OCI-LY7 (cell line): ENCODE results near the gene CIAO3. TPM values are rescaled to one million over a fixed set of nuclear protein-coding genes. Genes with fewer than 3 reads are reported as not detected.

ENCODE experiments used
- BruUV-seq: library from RNA; stranded (reverse); fragments of 400-500 nt; replicated peaks from 2 replicates; lab custom pipeline; 2021; lab: Mats Ljungman, UMichigan
- CTCF ChIA-PET: fragments of 300-600 bp; sonication (Branson Sonifier 250); formaldehyde crosslinking; loops from one replicate; lab custom pipeline; 2022; ENCODE audit warnings: antibody characterized with exemption; ENCODE audit not compliant: unreplicated experiment; lab: Charles Lee
- POLR2A ChIA-PET: fragments of 300-600 bp; sonication (Branson Sonifier 250); formaldehyde crosslinking; loops from one replicate; lab custom pipeline; 2022; ENCODE audit warnings: antibody characterized with exemption; lab: Charles Lee
- DNase-seq: peaks from one replicate; pipeline ENCODE4 v3.0.0-alpha.2; 2015; ENCODE audit warnings: low spot score
- H2AFZ ChIP-seq: fragments of 200-600 bp; sonication (generic), shearing (Covaris generic); 2 replicates; pipeline ENCODE4 v1.6.1; 2014; ENCODE audit warnings: mild to moderate bottlenecking, antibody characterized with exemption, low read length, moderate library complexity
- H3K27ac ChIP-seq: fragments of 200-600 bp; sonication (generic); 2 replicates; pipeline ENCODE4 v1.5.1; 2014; ENCODE audit warnings: mixed run types, low read depth, mild to moderate bottlenecking, moderate library complexity, low read length, inconsistent platforms; ENCODE audit not compliant: poor library complexity, severe bottlenecking
- H3K36me3 ChIP-seq: fragments of 200-600 bp; sonication (generic); 2 replicates; pipeline ENCODE4 v1.6.1; 2014; ENCODE audit warnings: mild to moderate bottlenecking, antibody characterized with exemption, low read length, moderate library complexity, mixed read lengths; ENCODE audit not compliant: insufficient read depth
- H3K4me1 ChIP-seq: fragments of 200-600 bp; sonication (generic); 2 replicates; pipeline ENCODE4 v1.5.1; 2014; ENCODE audit warnings: mild to moderate bottlenecking, low read length; ENCODE audit not compliant: insufficient read depth, poor library complexity, severe bottlenecking
- H3K4me2 ChIP-seq: fragments of 200-600 bp; sonication (generic); 2 replicates; pipeline ENCODE4 v1.6.1; 2014; ENCODE audit warnings: mild to moderate bottlenecking, low read length
- H3K4me3 ChIP-seq: fragments of 200-600 bp; sonication (generic); 2 replicates; pipeline ENCODE4 v1.5.1; 2014; ENCODE audit warnings: mild to moderate bottlenecking, low read depth, low read length; ENCODE audit not compliant: poor library complexity, severe bottlenecking
- H3K79me2 ChIP-seq: fragments of 200-600 bp; sonication (generic); 2 replicates; pipeline ENCODE4 v1.6.1; 2016; ENCODE audit warnings: low read depth, mild to moderate bottlenecking, low read length, moderate library complexity, mixed read lengths; ENCODE audit not compliant: insufficient read depth
- H3K9me2 ChIP-seq: fragments of 200-600 bp; sonication (generic); 2 replicates; pipeline ENCODE4 v1.6.1; 2016; ENCODE audit warnings: mild to moderate bottlenecking, low read length, mixed read lengths; ENCODE audit not compliant: insufficient read depth
- H3K9me3 ChIP-seq: fragments of 200-600 bp; sonication (generic); 2 replicates; pipeline ENCODE4 v1.6.1; 2014; ENCODE audit warnings: mild to moderate bottlenecking, mixed run types, low read length, mixed read lengths
- H4K20me1 ChIP-seq: fragments of 200-600 bp; sonication (generic); 2 replicates; pipeline ENCODE4 v1.6.1; 2014; ENCODE audit warnings: mild to moderate bottlenecking, antibody characterized with exemption, low read length, moderate library complexity, mixed read lengths; ENCODE audit not compliant: insufficient read depth
- CTCF ChIP-seq: fragments of 200-600 bp; sonication (generic); conservative IDR thresholded peaks from 2 replicates; pipeline ENCODE4 v1.5.1; 2014; ENCODE audit warnings: mild to moderate bottlenecking, antibody characterized with exemption, low read length, moderate library complexity, mixed read lengths
- EZH2phosphoT487 ChIP-seq: fragments of 200-600 bp; sonication (generic); IDR thresholded peaks from 2 replicates; pipeline ENCODE4 v1.6.1; 2018; ENCODE audit warnings: low read depth, borderline replicate concordance, mild to moderate bottlenecking, mixed run types, antibody characterized with exemption, low read length, moderate library complexity, mixed read lengths
- intact Hi-C: fragments of 100-400 bp; cut with micrococcal nuclease; formaldehyde crosslinking; loops from one replicate; pipeline ENCODE4 v1.10.0; 2022; ENCODE audit not compliant: unreplicated experiment
- total RNA-seq, 2 experiments: library from RNA; depleted of rRNA in 1 of 2; stranded (reverse); fragments of >200 nt in 1 of 2; shearing (Covaris generic) in 1 of 2; gene quantifications; 2 replicates each; pipeline ENCODE4 v1.2.3, GENCODE V29; 2014 to 2022

CIAO3 gene
- total RNA-seq, 2 experiments from 2014 or later = 156 to 169 TPM

DNA sequence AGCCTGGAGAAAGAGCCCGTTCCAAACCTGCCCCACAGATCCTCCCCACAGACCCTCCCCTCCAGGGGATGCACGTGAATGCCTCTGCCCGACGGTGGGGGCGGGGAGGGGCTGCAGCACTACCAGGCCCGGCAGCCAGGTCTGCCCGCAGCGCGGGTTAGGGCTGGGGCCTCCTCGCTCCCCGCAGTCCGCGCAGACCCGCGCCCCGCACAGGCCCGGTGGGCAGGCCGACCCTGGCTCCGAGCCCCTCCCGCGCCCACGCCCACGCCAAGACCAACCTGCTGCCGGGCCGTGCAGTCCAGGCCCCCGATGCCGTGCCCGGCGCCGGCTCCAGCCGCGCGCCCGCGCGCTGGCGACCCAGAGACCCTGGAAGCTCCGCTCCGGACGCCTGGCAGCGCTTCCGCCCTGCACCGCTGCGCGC lies 47.2 kb upstream of the CIAO3 start, which contains the start of gene RPUSD1:
Gene RPUSD1 (minus strand): TSS at position 404 of the 421 bp plus-strand sequence. CDS start 644 bp downstream, outside the sequence.
- intact Hi-C loops = loop anchor here (5.0 kb wide), 1 partner anchor 41 kb away; no protein-coding TSS in a partner anchor
- no peaks in the 10 kb centered on the region for H3K9me3 ChIP-seq
- peak within 1 kb of the TSS; percentile 33 for H3K27ac ChIP-seq
- H3K9me2 ChIP-seq = no peaks in the 10 kb centered on the region
- 0 out of 2 replicates have a peak, but pooled peaks cover 4% of the 10 kb centered on the region for H4K20me1 ChIP-seq
- DNase-seq = no peak
- H3K79me2 ChIP-seq = peaks cover 30% of the 10 kb centered on the region
- no peak for TF ChIP-seq CTCF
- TF ChIP-seq EZH2phosphoT487 = no peak
- H3K4me2 ChIP-seq = peak within 1 kb of the TSS; percentile 95
- POLR2A ChIA-PET = interaction anchor here (1.2 to 1.3 kb wide), 2 partner anchors 66 to 73 kb away, joined by 3 to 5 read pairs; partner anchors contain the start of gene METRN
- H2AFZ ChIP-seq = peak within 1 kb of the TSS; percentile 52; the same call in 1 of the 2 replicates
- CTCF ChIA-PET = interaction anchor here (1.0 kb wide), 1 partner anchor 72 kb away, joined by 4 read pairs; no protein-coding TSS in a partner anchor
- H3K4me1 ChIP-seq = peaks cover 17% of the 10 kb centered on the region
- peak within 1 kb of the TSS; percentile 100 for H3K4me3 ChIP-seq
- peaks cover 57% of the 10 kb centered on the region for H3K36me3 ChIP-seq
- BruUV-seq = no TSS peak

GRCh38 chr16:787321-787966 lies 46.6 kb upstream of the CIAO3 start:
- Histone ChIP-seq H3K27ac (peak overlapping the region; percentile 10), H3K4me1 (peaks cover 17% of the 10 kb centered on the region), H3K36me3 (peaks cover 56% of the 10 kb centered on the region), H2AFZ (no peak overlapping the region), H3K9me3 (no peaks in the 10 kb centered on the region), H3K9me2 (no peaks in the 10 kb centered on the region), H3K79me2 (peaks cover 30% of the 10 kb centered on the region), H3K4me2 (peak overlapping the region; percentile 92), H3K4me3 (peak overlapping the region; percentile 100), H4K20me1 (0 out of 2 replicates have a peak, but pooled peaks cover 4% of the 10 kb centered on the region)
- no TSS peak for BruUV-seq
- DNase-seq = peak; percentile 19
- CTCF ChIA-PET = no interaction called here
- no peak for TF ChIP-seq EZH2phosphoT487
- no peak for TF ChIP-seq CTCF
- POLR2A ChIA-PET = no interaction called here
- intact Hi-C loops = loop anchor here (5.0 kb wide), 1 partner anchor 40 kb away; no protein-coding TSS in a partner anchor
